ENCODE results near the gene KRTAP5-4.
"Not testable (repeated sequence)": the region's sequence is repeated elsewhere in the genome, so short reads cannot be mapped to it uniquely, and the experiment has no call there.

The KRTAP5-4 gene

GRCh38 chr11:1667121-1667850 lies 45.3 kb upstream of the KRTAP5-4 start:
- no peak overlapping the region for H3K4me3 ChIP-seq (ENCODE audit: low read length)
- no peak for DNase-seq (ENCODE audit: low read depth)
- TF ChIP-seq CTCF (conservative IDR thresholded peaks at IDR 0.05; ENCODE audit: low read length), result no peak

GRCh38 chr11:1665313-1665712 lies 43.4 kb upstream of the KRTAP5-4 start:
- H3K4me3 ChIP-seq (ENCODE audit: low read length), result no peak overlapping the region
- DNase-seq (ENCODE audit: low read depth), result no peak
- TF ChIP-seq CTCF (conservative IDR thresholded peaks at IDR 0.05; ENCODE audit: low read length), result no peak

- not testable (repeated sequence) for DNase-seq (ENCODE audit: low read depth); H3K4me3 ChIP-seq (ENCODE audit: low read length)
Measured at GRCh38 chr11:1662699-1663283, 40.9 kb upstream of the KRTAP5-4 start.

GRCh38 chr11:1661454-1662269 lies 39.7 kb upstream of the KRTAP5-4 start:
- H3K4me3 ChIP-seq (ENCODE audit: low read length); DNase-seq (ENCODE audit: low read depth): not testable (repeated sequence)

GRCh38 chr11:1660111-1660867 lies 38.4 kb upstream of the KRTAP5-4 start:
- no peak overlapping the region for H3K4me3 ChIP-seq (ENCODE audit: low read length)
- no peak for TF ChIP-seq CTCF (conservative IDR thresholded peaks at IDR 0.05; ENCODE audit: low read length)
- DNase-seq (ENCODE audit: low read depth), result no peak

- H3K4me3 ChIP-seq (ENCODE audit: low read length), result no peak overlapping the region
- no peak for TF ChIP-seq CTCF (conservative IDR thresholded peaks at IDR 0.05; ENCODE audit: low read length)
- DNase-seq (ENCODE audit: low read depth), result no peak
Measured at GRCh38 chr11:1659506-1659905, 37.6 kb upstream of the KRTAP5-4 start.

- no peak overlapping the region for H3K4me3 ChIP-seq (ENCODE audit: low read length)
- no peak for DNase-seq (ENCODE audit: low read depth)
- TF ChIP-seq CTCF (conservative IDR thresholded peaks at IDR 0.05; ENCODE audit: low read length), result no peak
Measured at GRCh38 chr11:1656670-1657069, 34.7 kb upstream of the KRTAP5-4 start.

All from AG10803 (cell line).